Sigmoid colon (tissue), 3 donors: ENCODE measurements around the gene MTCL1.

Source experiments
- POLR2A ChIP-seq, 2 donors: fragments of 450-650 bp; IDR thresholded peaks; one replicate each; pipeline ENCODE4 v1.6.1; 2016; ENCODE audit warnings: antibody characterized with exemption in 2 of 2, mild to moderate bottlenecking in 2 of 2, moderate library complexity in 2 of 2
- TF ChIP-seq, protein P1 (sequence below), 4 experiments: fragments of 450-650 bp in 3 of 4; fragments of 200-600 bp in 1 of 4; IDR thresholded peaks; one replicate each; pipeline ENCODE4 v1.5.1; 2016 to 2019; ENCODE audit warnings: antibody characterized with exemption in 4 of 4, mild to moderate bottlenecking in 3 of 4, moderate library complexity in 2 of 4

DNA sequence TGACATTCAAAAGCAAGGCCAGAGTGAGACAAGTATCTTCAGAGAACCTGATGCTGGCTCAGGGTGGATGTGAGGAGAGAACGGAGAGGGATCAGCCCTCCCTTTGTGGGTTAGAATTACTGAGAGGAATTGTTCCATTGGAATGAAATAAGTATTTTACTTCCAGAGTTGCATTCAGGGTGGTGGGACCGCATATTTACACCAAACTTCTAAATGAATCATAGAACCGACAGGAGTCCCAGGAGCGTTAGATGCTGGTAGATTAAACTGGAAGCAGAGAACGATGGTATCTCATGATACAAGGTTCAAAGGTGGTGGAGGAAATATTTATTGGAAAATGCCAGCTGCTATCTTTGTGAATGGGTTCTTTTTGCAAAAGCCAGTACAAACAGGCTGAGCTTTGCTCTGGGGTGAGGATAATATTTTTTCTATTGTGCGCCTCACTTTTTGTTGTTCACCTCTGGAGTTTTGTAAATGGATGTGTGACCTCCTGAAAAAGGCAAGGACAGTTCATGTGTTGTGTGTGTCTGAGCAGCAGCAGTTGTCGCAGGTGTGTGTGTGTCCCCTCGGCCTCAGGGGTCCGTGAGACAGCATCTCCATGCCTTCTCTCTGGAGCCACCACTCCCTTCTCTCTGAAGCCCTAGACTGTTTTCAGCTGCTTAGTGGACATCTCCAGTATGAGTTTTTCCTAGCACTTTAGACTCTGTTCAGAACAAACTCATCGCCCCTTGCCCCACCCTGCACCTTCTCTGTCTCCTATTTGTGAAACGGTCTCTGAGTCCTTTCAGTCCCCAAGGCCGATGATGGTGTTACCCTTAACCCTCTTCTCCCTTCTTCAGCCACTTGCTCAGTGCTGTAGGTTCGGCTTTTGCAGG is 17.8 kb downstream of the MTCL1 start:
- TF ChIP-seq, protein P1, sequence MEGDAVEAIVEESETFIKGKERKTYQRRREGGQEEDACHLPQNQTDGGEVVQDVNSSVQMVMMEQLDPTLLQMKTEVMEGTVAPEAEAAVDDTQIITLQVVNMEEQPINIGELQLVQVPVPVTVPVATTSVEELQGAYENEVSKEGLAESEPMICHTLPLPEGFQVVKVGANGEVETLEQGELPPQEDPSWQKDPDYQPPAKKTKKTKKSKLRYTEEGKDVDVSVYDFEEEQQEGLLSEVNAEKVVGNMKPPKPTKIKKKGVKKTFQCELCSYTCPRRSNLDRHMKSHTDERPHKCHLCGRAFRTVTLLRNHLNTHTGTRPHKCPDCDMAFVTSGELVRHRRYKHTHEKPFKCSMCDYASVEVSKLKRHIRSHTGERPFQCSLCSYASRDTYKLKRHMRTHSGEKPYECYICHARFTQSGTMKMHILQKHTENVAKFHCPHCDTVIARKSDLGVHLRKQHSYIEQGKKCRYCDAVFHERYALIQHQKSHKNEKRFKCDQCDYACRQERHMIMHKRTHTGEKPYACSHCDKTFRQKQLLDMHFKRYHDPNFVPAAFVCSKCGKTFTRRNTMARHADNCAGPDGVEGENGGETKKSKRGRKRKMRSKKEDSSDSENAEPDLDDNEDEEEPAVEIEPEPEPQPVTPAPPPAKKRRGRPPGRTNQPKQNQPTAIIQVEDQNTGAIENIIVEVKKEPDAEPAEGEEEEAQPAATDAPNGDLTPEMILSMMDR (IDR thresholded peaks at IDR 0.05): no peak
- TF ChIP-seq POLR2A (IDR thresholded peaks at IDR 0.05): no peak
